ENCODE measurements around the gene BTG4.

DNA sequence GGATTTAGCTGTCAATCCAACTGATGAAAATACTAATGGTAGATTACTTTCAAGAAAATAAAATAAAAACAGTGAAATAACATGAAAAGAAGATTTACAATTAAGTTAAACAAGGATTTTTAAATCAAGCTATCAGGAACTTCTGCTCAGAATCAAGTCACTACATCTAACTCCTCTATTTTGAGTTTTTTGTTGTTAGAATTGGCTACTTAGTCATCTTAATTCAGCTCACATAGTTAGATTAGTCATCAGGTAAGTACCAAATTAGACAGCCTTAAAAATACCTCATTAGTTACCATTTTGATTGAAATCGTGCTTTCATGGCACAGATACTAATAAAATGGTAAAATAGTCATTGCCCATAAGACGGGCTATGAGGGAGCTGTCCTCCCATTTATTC, 35.8 kb downstream of the BTG4 start:
- TF ChIP-seq, protein P1, sequence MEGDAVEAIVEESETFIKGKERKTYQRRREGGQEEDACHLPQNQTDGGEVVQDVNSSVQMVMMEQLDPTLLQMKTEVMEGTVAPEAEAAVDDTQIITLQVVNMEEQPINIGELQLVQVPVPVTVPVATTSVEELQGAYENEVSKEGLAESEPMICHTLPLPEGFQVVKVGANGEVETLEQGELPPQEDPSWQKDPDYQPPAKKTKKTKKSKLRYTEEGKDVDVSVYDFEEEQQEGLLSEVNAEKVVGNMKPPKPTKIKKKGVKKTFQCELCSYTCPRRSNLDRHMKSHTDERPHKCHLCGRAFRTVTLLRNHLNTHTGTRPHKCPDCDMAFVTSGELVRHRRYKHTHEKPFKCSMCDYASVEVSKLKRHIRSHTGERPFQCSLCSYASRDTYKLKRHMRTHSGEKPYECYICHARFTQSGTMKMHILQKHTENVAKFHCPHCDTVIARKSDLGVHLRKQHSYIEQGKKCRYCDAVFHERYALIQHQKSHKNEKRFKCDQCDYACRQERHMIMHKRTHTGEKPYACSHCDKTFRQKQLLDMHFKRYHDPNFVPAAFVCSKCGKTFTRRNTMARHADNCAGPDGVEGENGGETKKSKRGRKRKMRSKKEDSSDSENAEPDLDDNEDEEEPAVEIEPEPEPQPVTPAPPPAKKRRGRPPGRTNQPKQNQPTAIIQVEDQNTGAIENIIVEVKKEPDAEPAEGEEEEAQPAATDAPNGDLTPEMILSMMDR (IDR thresholded peaks at IDR 0.05; ENCODE audit: low read depth, low read length), result no peak
- no peak for TF ChIP-seq EZH2phosphoT487 (IDR thresholded peaks at IDR 0.05; ENCODE audit: low read depth)
